Measurements from ENCODE around the gene NOL7.

Gene NOL7

GRCh38 chr6:13660273-13660672, 45.1 kb downstream of the NOL7 start:
- no peak for DNase-seq

GRCh38 chr6:13660893-13661292, 45.8 kb downstream of the NOL7 start:
- no peak for DNase-seq

GRCh38 chr6:13661647-13662046, 46.5 kb downstream of the NOL7 start:
- no peak for DNase-seq

- DNase-seq, result no peak
These were observed 47.7 kb downstream of the NOL7 start for GRCh38 chr6:13662651-13663334.

GRCh38 chr6:13663986-13664385, 48.9 kb downstream of the NOL7 start:
- no peak for DNase-seq

GRCh38 chr6:13664703-13665352, 49.7 kb downstream of the NOL7 start:
- no peak for DNase-seq

GRCh38 chr6:13666194-13667105, 51.3 kb downstream of the NOL7 start:
- no peak for DNase-seq

- no peak for DNase-seq
These were observed 52.5 kb downstream of the NOL7 start for GRCh38 chr6:13667655-13668054.

- DNase-seq, result no peak
These were observed 53.3 kb downstream of the NOL7 start for GRCh38 chr6:13668291-13668928.

GRCh38 chr6:13669476-13669875, 54.3 kb downstream of the NOL7 start:
- DNase-seq, result no peak
